ENCODE results near the gene SAYSD1.

Gene SAYSD1

DNA sequence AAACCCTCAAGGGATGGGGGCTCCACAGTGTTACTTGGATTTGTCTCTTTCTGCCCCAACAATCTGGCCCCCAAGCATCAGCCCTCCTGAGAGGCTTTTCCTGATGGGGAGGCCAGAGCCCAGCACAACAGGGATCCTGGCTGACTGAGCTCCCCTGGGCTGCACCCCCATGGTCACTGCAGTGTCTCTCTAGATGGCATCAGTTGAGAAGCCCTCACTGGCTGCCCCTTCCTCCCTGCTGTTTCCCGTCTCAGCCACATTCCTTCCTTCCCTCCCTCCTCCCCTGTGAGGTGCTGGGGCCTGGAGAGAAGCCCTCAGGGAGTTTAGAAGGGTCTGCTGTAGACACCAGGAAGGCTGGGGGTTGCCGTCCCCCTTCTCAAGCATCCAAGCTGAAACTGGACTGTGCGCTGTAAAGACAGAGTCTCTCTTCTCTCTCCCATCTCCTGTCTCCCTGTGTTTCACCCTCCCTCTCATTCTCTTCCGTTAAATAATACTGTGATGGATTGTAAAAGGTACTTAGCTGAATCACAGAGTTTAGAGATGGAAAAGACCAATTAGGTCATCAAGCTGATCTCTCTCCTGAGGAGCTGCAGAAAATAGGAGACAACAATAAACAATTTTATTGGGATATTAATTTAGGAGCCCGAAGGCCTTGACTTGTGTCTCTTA is 29.7 kb downstream of the SAYSD1 start:
- ChIA-PET POLR2A (no interaction called here), CTCF (interaction anchor here (1.2 to 1.8 kb wide), 2 partner anchors 9 to 16 kb away, joined by 3 to 9 read pairs; no protein-coding TSS in a partner anchor)
- TF ChIP-seq, protein P1, sequence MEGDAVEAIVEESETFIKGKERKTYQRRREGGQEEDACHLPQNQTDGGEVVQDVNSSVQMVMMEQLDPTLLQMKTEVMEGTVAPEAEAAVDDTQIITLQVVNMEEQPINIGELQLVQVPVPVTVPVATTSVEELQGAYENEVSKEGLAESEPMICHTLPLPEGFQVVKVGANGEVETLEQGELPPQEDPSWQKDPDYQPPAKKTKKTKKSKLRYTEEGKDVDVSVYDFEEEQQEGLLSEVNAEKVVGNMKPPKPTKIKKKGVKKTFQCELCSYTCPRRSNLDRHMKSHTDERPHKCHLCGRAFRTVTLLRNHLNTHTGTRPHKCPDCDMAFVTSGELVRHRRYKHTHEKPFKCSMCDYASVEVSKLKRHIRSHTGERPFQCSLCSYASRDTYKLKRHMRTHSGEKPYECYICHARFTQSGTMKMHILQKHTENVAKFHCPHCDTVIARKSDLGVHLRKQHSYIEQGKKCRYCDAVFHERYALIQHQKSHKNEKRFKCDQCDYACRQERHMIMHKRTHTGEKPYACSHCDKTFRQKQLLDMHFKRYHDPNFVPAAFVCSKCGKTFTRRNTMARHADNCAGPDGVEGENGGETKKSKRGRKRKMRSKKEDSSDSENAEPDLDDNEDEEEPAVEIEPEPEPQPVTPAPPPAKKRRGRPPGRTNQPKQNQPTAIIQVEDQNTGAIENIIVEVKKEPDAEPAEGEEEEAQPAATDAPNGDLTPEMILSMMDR (IDR thresholded peaks at IDR 0.05; ENCODE audit: control extremely low read depth, extremely low read depth, low read depth, missing control alignments) = no peak
- DNase-seq (ENCODE audit: extremely low spot score) = no peak

DNA sequence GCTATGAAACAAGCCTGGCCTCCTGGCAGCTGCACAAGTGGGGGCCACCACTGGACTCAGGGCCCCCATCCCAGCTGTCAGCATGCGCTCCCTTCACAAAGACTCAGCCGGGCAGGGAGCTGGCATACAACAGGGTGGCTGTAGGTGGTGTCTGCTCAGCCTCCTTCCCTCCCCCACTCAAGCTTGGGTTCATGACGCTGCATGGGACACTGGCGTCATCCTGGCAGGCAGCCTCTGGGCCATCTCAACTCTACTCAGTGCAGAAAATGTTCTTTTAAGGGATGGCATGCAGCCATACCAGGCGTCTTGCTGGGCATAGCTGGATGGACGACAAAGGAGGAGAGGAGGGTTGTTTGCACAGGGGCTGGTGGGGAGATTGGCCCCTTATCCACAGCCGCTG is 30.5 kb downstream of the SAYSD1 start:
- ChIA-PET CTCF (interaction anchor here (1.3 to 1.8 kb wide), 2 partner anchors 9 to 17 kb away, joined by 3 to 9 read pairs; no protein-coding TSS in a partner anchor), POLR2A (no interaction called here)
- TF ChIP-seq, protein P1 (IDR thresholded peaks at IDR 0.05; ENCODE audit: control extremely low read depth, extremely low read depth, low read depth, missing control alignments) = no peak
- no peak for DNase-seq (ENCODE audit: extremely low spot score)

DNA sequence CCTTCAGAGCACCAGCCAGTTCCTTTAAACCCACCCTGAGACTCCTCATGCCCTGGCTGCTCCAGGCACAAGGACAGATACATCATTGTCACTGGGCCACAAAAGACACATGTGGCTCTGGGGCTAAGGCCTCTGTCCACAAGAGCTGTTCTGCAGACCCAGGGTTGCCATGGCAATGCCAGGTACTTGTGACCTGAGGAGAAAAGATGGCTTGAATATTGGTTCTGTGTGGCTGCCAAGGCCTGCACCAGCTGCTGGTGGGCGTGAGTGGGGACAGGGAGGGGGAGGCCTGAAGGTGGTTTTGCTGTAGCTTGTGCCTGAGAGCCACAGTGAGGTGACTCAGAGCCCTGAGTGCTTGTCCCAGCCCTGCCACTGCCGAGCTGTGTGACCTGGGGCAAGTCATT is 31.8 kb downstream of the SAYSD1 start:
- TF ChIP-seq, protein P1 (IDR thresholded peaks at IDR 0.05; ENCODE audit: control extremely low read depth, extremely low read depth, low read depth, missing control alignments) = no peak
- CTCF ChIA-PET = interaction anchor here (1.1 to 1.3 kb wide), 2 partner anchors 8 to 19 kb away, joined by 3 to 4 read pairs; no protein-coding TSS in a partner anchor
- POLR2A ChIA-PET = no interaction called here
- no peak for DNase-seq (ENCODE audit: extremely low spot score)

DNA sequence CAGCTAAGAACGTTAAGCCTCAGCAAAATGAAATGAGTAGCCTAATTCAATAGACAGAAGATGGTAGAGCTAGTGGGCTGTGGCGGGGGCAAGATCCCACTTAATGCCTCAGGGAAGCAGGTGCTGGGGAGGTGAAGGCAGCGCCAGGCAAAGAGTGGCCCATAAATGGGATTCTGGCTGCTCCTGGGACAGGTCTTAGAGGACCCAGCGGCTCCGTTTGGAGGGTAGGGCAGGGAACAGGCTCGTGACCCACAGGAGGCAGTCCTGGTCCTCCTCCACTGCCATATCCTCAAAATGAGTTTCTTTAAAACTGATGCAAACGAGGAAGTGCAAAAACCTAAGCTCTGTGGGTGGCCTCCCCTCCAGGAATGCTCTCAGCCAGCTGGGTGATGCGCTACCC is 32.7 kb downstream of the SAYSD1 start:
- POLR2A ChIA-PET = no interaction called here
- DNase-seq (ENCODE audit: extremely low spot score) = no peak
- CTCF ChIA-PET = interaction anchor here (1.1 to 1.6 kb wide), 3 partner anchors 12 to 35 kb away, joined by 3 to 5 read pairs (median 4); no protein-coding TSS in a partner anchor
- TF ChIP-seq, protein P1 (IDR thresholded peaks at IDR 0.05; ENCODE audit: control extremely low read depth, extremely low read depth, low read depth, missing control alignments) = no peak

DNA sequence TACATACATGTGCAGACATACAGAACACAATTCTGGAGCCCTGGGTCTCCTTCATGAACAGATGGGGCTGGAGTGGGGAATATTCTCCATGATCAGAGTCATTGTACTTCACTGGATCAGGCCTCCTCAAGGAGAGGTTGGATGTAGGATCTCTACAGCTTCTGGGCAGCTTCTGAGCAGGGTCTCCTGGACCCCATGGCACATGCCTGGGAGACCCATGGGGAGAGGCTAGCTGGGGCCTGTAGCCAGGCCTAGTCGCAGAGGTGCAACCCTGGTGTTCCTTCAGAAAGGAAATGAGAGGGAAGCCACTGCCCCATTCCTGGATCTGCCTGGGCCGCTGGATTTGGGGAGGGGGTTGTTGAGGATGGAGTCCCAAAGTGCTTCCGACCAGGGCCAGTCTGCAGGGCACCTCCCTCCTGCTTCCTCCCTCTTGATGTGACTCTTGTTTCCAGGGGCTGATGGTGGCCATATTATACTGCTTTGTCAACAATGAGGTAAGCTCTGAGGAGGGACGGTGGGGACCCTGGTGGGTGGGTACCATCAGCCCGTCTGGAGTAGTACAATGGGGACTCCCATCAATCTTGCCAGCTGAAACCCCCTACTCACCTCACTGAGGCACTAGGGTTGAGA is 34.6 kb downstream of the SAYSD1 start:
- TF ChIP-seq, protein P1 (IDR thresholded peaks at IDR 0.05; ENCODE audit: control extremely low read depth, extremely low read depth, low read depth, missing control alignments) = no peak
- ChIA-PET CTCF (no interaction called here), POLR2A (no interaction called here)
- no peak for DNase-seq (ENCODE audit: extremely low spot score)

DNA sequence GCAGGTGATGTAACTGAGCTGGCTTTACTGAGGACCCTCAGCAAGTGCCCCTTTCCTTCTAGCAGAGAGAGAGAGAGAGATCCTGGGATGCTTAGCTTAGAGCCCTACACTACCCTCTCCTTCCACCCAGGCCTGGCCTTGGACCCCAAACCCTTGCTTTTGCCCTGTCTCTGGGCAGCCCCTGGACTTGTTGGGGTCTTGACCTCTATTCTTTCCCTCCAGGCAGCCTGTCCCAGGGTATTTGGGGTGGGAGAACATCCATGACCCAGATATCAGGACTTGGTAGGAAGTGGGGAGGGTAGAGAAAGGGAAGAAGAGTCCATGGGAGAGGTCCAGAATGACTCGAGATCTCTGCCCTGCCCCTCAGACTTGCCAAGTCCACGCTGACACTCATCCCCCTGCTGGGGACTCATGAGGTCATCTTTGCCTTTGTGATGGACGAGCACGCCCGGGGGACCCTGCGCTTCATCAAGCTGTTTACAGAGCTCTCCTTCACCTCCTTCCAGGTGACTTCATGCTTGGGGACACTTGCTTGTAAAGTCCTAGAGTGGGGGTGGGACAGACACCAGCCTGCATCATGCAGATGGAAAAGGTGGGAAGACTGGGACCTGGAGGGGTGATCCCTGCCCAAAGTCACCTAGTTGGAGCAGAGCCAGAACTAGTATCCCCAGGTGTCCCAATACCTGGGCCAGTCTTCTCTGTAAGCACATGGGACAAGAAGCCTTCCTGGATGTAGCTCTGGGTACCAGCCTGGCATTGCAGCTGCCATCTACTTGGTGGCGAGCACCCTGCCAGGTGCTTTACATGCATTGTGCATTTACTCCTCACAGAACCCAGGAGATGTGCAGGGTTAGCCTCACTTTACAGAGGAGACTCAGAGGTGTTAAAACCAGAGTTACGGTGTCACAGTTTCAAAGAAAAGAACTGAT is 35.5 kb downstream of the SAYSD1 start:
- TF ChIP-seq, protein P1 (IDR thresholded peaks at IDR 0.05; ENCODE audit: control extremely low read depth, extremely low read depth, low read depth, missing control alignments) = no peak
- CTCF ChIA-PET = interaction anchor here (1.6 kb wide), 1 partner anchor 23 kb away, joined by 3 read pairs; no protein-coding TSS in a partner anchor

More for the DNA sequence above, 35.5 kb downstream of the SAYSD1 start:
- no peak for DNase-seq (ENCODE audit: extremely low spot score)
- POLR2A ChIA-PET = no interaction called here

All from GM10248 (cell line).